Endothelial cell (in vitro differentiated cells): ENCODE measurements around the gene BSN. TPM values are rescaled to one million over a fixed set of nuclear protein-coding genes. Genes with fewer than 3 reads are reported as not detected.

Experiments
- DNase-seq: peaks from one replicate; pipeline ENCODE4 v3.0.0; 2021; ENCODE audit warnings: low spot score
- H3K27ac Mint-ChIP-seq: one replicate; pipeline ENCODE4 v1.8.0; 2021; ENCODE audit warnings: mixed read lengths, inconsistent platforms; ENCODE audit not compliant: unreplicated experiment
- H3K27me3 Mint-ChIP-seq: one replicate; pipeline ENCODE4 v1.8.0; 2021; ENCODE audit warnings: mild to moderate bottlenecking, moderate library complexity, mixed read lengths, inconsistent platforms; ENCODE audit not compliant: unreplicated experiment
- H3K36me3 Mint-ChIP-seq: one replicate; pipeline ENCODE4 v1.8.0; 2021; ENCODE audit warnings: mild to moderate bottlenecking, low read depth, mixed read lengths, inconsistent platforms; ENCODE audit not compliant: unreplicated experiment
- H3K4me1 Mint-ChIP-seq: one replicate; pipeline ENCODE4 v1.8.0; 2021; ENCODE audit warnings: mild to moderate bottlenecking, mixed read lengths, inconsistent platforms; ENCODE audit not compliant: unreplicated experiment
- H3K4me3 Mint-ChIP-seq: one replicate; pipeline ENCODE4 v1.8.0; 2021; ENCODE audit warnings: mild to moderate bottlenecking, mixed read lengths, inconsistent platforms; ENCODE audit not compliant: unreplicated experiment
- H3K9me3 Mint-ChIP-seq: one replicate; pipeline ENCODE4 v1.8.0; 2021; ENCODE audit warnings: mixed read lengths, inconsistent platforms; ENCODE audit not compliant: unreplicated experiment
- CTCF ChIP-seq: fragments of 200-600 bp; sonication (generic); IDR thresholded peaks from one replicate; pipeline ENCODE4 v1.5.0; 2021; ENCODE audit warnings: antibody characterized with exemption; ENCODE audit not compliant: unreplicated experiment
- total RNA-seq: library from RNA; stranded (reverse); fragmentation: NEBNext Ultra II Directional; extraction: Animal tissue kit (Norgen Biotek cat#: 25700); gene quantifications from one replicate; pipeline ENCODE4 v1.2.1, GENCODE V29; 2021; ENCODE audit not compliant: unreplicated experiment

The BSN gene
- total RNA-seq, 1 donor from 2014 or later: 2.4 TPM

GRCh38 chr3:49718858-49719213 is 164.6 kb downstream of the BSN start:
- Mint-ChIP-seq H3K27ac (peak overlapping the region; percentile 31), H3K9me3 (no peaks in the 10 kb centered on the region), H3K36me3 (peaks cover 4% of the 10 kb centered on the region), H3K4me3 (peak overlapping the region; percentile 80), H3K4me1 (peaks cover 14% of the 10 kb centered on the region), H3K27me3 (peaks cover 21% of the 10 kb centered on the region)
- TF ChIP-seq CTCF: no peak
- peak; percentile 35 for DNase-seq

GRCh38 chr3:49719214-49719884 is 165.1 kb downstream of the BSN start, which contains the start of gene AMIGO3:
AMIGO3 (minus strand) TSS chr3:49719684; CDS start chr3:49719465, 219 bp downstream.
- peaks cover 4% of the 10 kb centered on the region for H3K36me3 Mint-ChIP-seq
- no peaks in the 10 kb centered on the region for H3K9me3 Mint-ChIP-seq
- peaks cover 23% of the 10 kb centered on the region for H3K27me3 Mint-ChIP-seq
- DNase-seq: peak; percentile 91
- peaks cover 14% of the 10 kb centered on the region for H3K4me1 Mint-ChIP-seq
- peak within 1 kb of the TSS; percentile 31 for H3K27ac Mint-ChIP-seq
- peak within 1 kb of the TSS; percentile 80 for H3K4me3 Mint-ChIP-seq
- peak; percentile 59 for TF ChIP-seq CTCF

Other genes with a start within 250 kb of the BSN start
- 55.0 TPM for gene USP4, start 214.4 kb upstream of the BSN start, total RNA-seq
- 374 TPM for gene GPX1, start 196.1 kb upstream of the BSN start, total RNA-seq
- 583 TPM for gene RHOA, start 142.5 kb upstream of the BSN start, total RNA-seq
- gene TCTA, start 142.1 kb upstream of the BSN start, total RNA-seq: 17.3 TPM
- gene AMT, start 132.0 kb upstream of the BSN start, total RNA-seq: 11.9 TPM
- gene NICN1, start 125.2 kb upstream of the BSN start, total RNA-seq: 30.0 TPM
- 54.8 TPM for gene DAG1, start 84.2 kb upstream of the BSN start, total RNA-seq
- 71.1 TPM for gene APEH, start 119.9 kb downstream of the BSN start, total RNA-seq
- 22.0 TPM for gene MST1, start 135.0 kb downstream of the BSN start, total RNA-seq
- gene RNF123, start 135.1 kb downstream of the BSN start, total RNA-seq: 42.3 TPM
- 0.56 TPM for gene AMIGO3, start 165.2 kb downstream of the BSN start, total RNA-seq
- 21.3 TPM for gene GMPPB, start 169.5 kb downstream of the BSN start, total RNA-seq
- 56.4 TPM for gene IP6K1, start 232.1 kb downstream of the BSN start, total RNA-seq
- 1.1 TPM for gene CDHR4, start 245.4 kb downstream of the BSN start, total RNA-seq
- 57.6 TPM for gene INKA1, start 248.8 kb downstream of the BSN start, total RNA-seq